HG02759 (cell line): Measurements from ENCODE around the gene C6orf163.
"Not testable (repeated sequence)": the region's sequence is repeated elsewhere in the genome, so short reads cannot be mapped to it uniquely, and the experiment has no call there.

Source experiments
- ATAC-seq: cut with Tn5 transposase; IDR thresholded peaks from one replicate; pipeline ENCODE4 v1.9.1; 2021; ENCODE audit warnings: mild to moderate bottlenecking, moderate library complexity; ENCODE audit not compliant: unreplicated experiment

Gene C6orf163

GRCh38 chr6:87344731-87345130, at the start of gene C6orf163:
TSS of gene C6orf163 (plus strand) at chr6:87344813. CDS start at chr6:87345100, 287 bp downstream.
- ATAC-seq: no peak

GRCh38 chr6:87297119-87297518, 47.5 kb upstream of the C6orf163 start:
- ATAC-seq: no peak

GRCh38 chr6:87301277-87301676, 43.3 kb upstream of the C6orf163 start:
- not testable (repeated sequence) for ATAC-seq

GRCh38 chr6:87308970-87309369, 35.6 kb upstream of the C6orf163 start:
- ATAC-seq: no peak

GRCh38 chr6:87312860-87313259, 31.8 kb upstream of the C6orf163 start:
- ATAC-seq: no peak

GRCh38 chr6:87315071-87315470, 29.5 kb upstream of the C6orf163 start:
- no peak for ATAC-seq

- ATAC-seq: no peak
Observed at GRCh38 chr6:87319271-87319987, 25.2 kb upstream of the C6orf163 start.

GRCh38 chr6:87322304-87323212, 22.1 kb upstream of the C6orf163 start, which contains the start of gene SMIM8:
TSS of gene SMIM8 (plus strand) at chr6:87322588. CDS start at chr6:87337032, 14,444 bp downstream.
- peak; percentile 100 for ATAC-seq

GRCh38 chr6:87323880-87324279, 20.7 kb upstream of the C6orf163 start:
- not testable (repeated sequence) for ATAC-seq

GRCh38 chr6:87330961-87331360, 13.7 kb upstream of the C6orf163 start:
- ATAC-seq: no peak

- no peak for ATAC-seq
Observed at GRCh38 chr6:87333033-87333432, 11.6 kb upstream of the C6orf163 start.

GRCh38 chr6:87333591-87334181, 10.9 kb upstream of the C6orf163 start:
- ATAC-seq: no peak

- no peak for ATAC-seq
Observed at GRCh38 chr6:87334683-87335082, 9.9 kb upstream of the C6orf163 start.

- no peak for ATAC-seq
Observed at GRCh38 chr6:87336367-87336766, 8.2 kb upstream of the C6orf163 start.

GRCh38 chr6:87340230-87340629, 4.4 kb upstream of the C6orf163 start:
- no peak for ATAC-seq

- ATAC-seq: no peak
Observed at GRCh38 chr6:87341158-87341557, 3.5 kb upstream of the C6orf163 start.

- ATAC-seq: peak; percentile 89
Observed at GRCh38 chr6:87341899-87342298, 2.7 kb upstream of the C6orf163 start.

GRCh38 chr6:87342829-87343228, 1.8 kb upstream of the C6orf163 start:
- ATAC-seq: no peak

- ATAC-seq: no peak
Observed at GRCh38 chr6:87346700-87347099, 2.1 kb downstream of the C6orf163 start.

- no peak for ATAC-seq
Observed at GRCh38 chr6:87349896-87350295, 5.3 kb downstream of the C6orf163 start.

- ATAC-seq: no peak
Observed at GRCh38 chr6:87350516-87350915, 5.9 kb downstream of the C6orf163 start.
